IMR-90 (cell line): Measurements from ENCODE around the gene CTNNA2. TPM values are rescaled to one million over a fixed set of nuclear protein-coding genes. Genes with fewer than 3 reads are reported as not detected.

Experiments used
- ATAC-seq: fragments of 200-7000 bp; cut with Tn5 transposase; 2 replicates; pipeline ENCODE4 v1.9.1; 2020; ENCODE audit warnings: low read depth, mild to moderate bottlenecking, moderate library complexity
- BruUV-seq: library from RNA; stranded (reverse); fragments of 400-500 nt; replicated peaks from 2 replicates; lab custom pipeline; 2021; lab: Mats Ljungman, UMichigan
- CTCF ChIA-PET: fragments of 300-600 bp; formaldehyde crosslinking; extraction: SDS; loops from one replicate; lab custom pipeline; 2021; ENCODE audit warnings: antibody characterized with exemption; lab: Yijun Ruan, JAX
- POLR2A ChIA-PET: fragments of 300-600 bp; sonication (Branson Sonifier 250); formaldehyde crosslinking; loops from one replicate; lab custom pipeline; 2022; ENCODE audit warnings: antibody characterized with exemption; ENCODE audit not compliant: unreplicated experiment; lab: Charles Lee
- DNase-seq: peaks from one replicate; pipeline ENCODE4 v3.0.0; 2013
- H2AFZ ChIP-seq: replicated peaks from 2 replicates; pipeline ENCODE3; 2013; ENCODE audit warnings: low read length, mild to moderate bottlenecking; ENCODE audit not compliant: poor library complexity
- H2AK5ac ChIP-seq: 2 replicates; pipeline ENCODE4 v1.6.1; 2013; ENCODE audit warnings: low read depth, low read length, inconsistent platforms
- H2AK9ac ChIP-seq: replicated peaks from 2 replicates; pipeline ENCODE3; 2013; ENCODE audit warnings: mild to moderate bottlenecking, low read depth, low read length, moderate library complexity; ENCODE audit not compliant: poor library complexity
- H2BK120ac ChIP-seq: 2 replicates; pipeline ENCODE4 v1.6.1; 2013; ENCODE audit warnings: low read depth, low read length, inconsistent platforms
- H2BK15ac ChIP-seq: 3 replicates; pipeline ENCODE4 v1.6.1; 2013; ENCODE audit warnings: low read depth, low read length, inconsistent platforms
- H2BK20ac ChIP-seq: 2 replicates; pipeline ENCODE4 v1.6.1; 2013; ENCODE audit warnings: low read depth, mild to moderate bottlenecking, inconsistent platforms, low read length, moderate library complexity
- H2BK5ac ChIP-seq: 2 replicates; pipeline ENCODE4 v1.6.1; 2013; ENCODE audit warnings: mild to moderate bottlenecking, low read depth, low read length, inconsistent platforms; ENCODE audit not compliant: poor library complexity, severe bottlenecking
- H3K14ac ChIP-seq: replicated peaks from 2 replicates; pipeline ENCODE4 v1.6.1; 2013; ENCODE audit warnings: low read depth, low read length, inconsistent platforms
- H3K18ac ChIP-seq: 2 replicates; pipeline ENCODE4 v1.6.1; 2013; ENCODE audit warnings: low read depth, low read length, control low read depth
- H3K23ac ChIP-seq: 2 replicates; pipeline ENCODE4 v1.6.1; 2013; ENCODE audit warnings: low read depth, low read length, inconsistent platforms
- H3K27ac ChIP-seq: 2 replicates; pipeline ENCODE4 v1.5.1; 2013; ENCODE audit warnings: mild to moderate bottlenecking, control low read depth, low read length; ENCODE audit not compliant: insufficient read depth
- H3K27me3 ChIP-seq: 2 replicates; pipeline ENCODE4 v1.6.1; 2013; ENCODE audit warnings: low read length; ENCODE audit not compliant: control insufficient read depth, insufficient read depth
- H3K36me3 ChIP-seq: 2 replicates; pipeline ENCODE4 v1.6.1; 2013; ENCODE audit warnings: low read length, mixed read lengths; ENCODE audit not compliant: control insufficient read depth, insufficient read depth
- H3K4ac ChIP-seq: 2 replicates; pipeline ENCODE4 v1.6.1; 2013; ENCODE audit warnings: low read depth, low read length, inconsistent platforms
- H3K4me1 ChIP-seq: 2 replicates; pipeline ENCODE4 v1.6.1; 2013; ENCODE audit warnings: low read length, mixed read lengths; ENCODE audit not compliant: control insufficient read depth, insufficient read depth
- H3K4me2 ChIP-seq: 2 replicates; pipeline ENCODE4 v1.6.1; 2013; ENCODE audit warnings: low read depth, mild to moderate bottlenecking, control low read depth, low read length, moderate library complexity
- H3K4me3 ChIP-seq: 2 replicates; pipeline ENCODE4 v1.5.1; 2013; ENCODE audit warnings: low read depth, mild to moderate bottlenecking, control low read depth, low read length, moderate library complexity; ENCODE audit not compliant: insufficient read depth
- H3K56ac ChIP-seq: 2 replicates; pipeline ENCODE4 v1.6.1; 2013; ENCODE audit warnings: low read length, inconsistent platforms; ENCODE audit not compliant: insufficient read depth; ENCODE audit errors: extremely low read depth
- H3K79me1 ChIP-seq, 2 experiments: 2 replicates each; pipeline ENCODE4 v1.6.1; 2013; ENCODE audit warnings: low read length in 2 of 2, inconsistent platforms in 1 of 2, low read depth in 1 of 2
- H3K9ac ChIP-seq: 2 replicates; pipeline ENCODE4 v1.6.1; 2013; ENCODE audit warnings: low read depth, low read length, control low read depth
- H3K9me1 ChIP-seq: 2 replicates; pipeline ENCODE4 v1.6.1; 2013; ENCODE audit warnings: low read length, inconsistent platforms; ENCODE audit not compliant: insufficient read depth
- H3K9me3 ChIP-seq: 2 replicates; pipeline ENCODE4 v1.6.1; 2013; ENCODE audit warnings: low read length; ENCODE audit not compliant: control insufficient read depth, insufficient read depth
- H4K20me1 ChIP-seq: 2 replicates; pipeline ENCODE4 v1.6.1; 2013; ENCODE audit warnings: low read length, inconsistent platforms; ENCODE audit not compliant: insufficient read depth
- H4K5ac ChIP-seq: 2 replicates; pipeline ENCODE4 v1.6.1; 2013; ENCODE audit warnings: mild to moderate bottlenecking, low read depth, low read length, control low read depth
- H4K8ac ChIP-seq, 2 experiments: 2 replicates each; pipeline ENCODE4 v1.6.1; 2013; ENCODE audit warnings: low read depth in 2 of 2, low read length in 2 of 2, control low read depth in 1 of 2, inconsistent platforms in 1 of 2
- H4K91ac ChIP-seq: 2 replicates; pipeline ENCODE4 v1.6.1; 2013; ENCODE audit warnings: low read depth, low read length, inconsistent platforms; ENCODE audit not compliant: insufficient read depth
- BHLHE40 ChIP-seq: fragments of 150-350 bp; IDR thresholded peaks from 2 replicates; pipeline ENCODE4 v1.6.1; 2016; ENCODE audit warnings: mild to moderate bottlenecking, low read depth, low read length
- CEBPB ChIP-seq: IDR thresholded peaks from 2 replicates; pipeline ENCODE4 v1.6.1; 2012; ENCODE audit warnings: low read depth, low read length, improper control_type of control experiment
- CHD1 ChIP-seq: IDR thresholded peaks from 2 replicates; pipeline ENCODE4 v1.6.1; 2012; ENCODE audit warnings: low read depth, low read length, improper control_type of control experiment
- CTCF ChIP-seq: conservative IDR thresholded peaks from 2 replicates; pipeline ENCODE4 v1.5.1; 2012; ENCODE audit warnings: mild to moderate bottlenecking, low read depth, low read length, improper control_type of control experiment
- ELK1 ChIP-seq: fragments of 150-350 bp; IDR thresholded peaks from 2 replicates; pipeline ENCODE4 v1.6.1; 2016; ENCODE audit warnings: low read depth, mild to moderate bottlenecking, low read length, moderate library complexity, borderline replicate concordance
- FOS ChIP-seq: fragments of 150-350 bp; IDR thresholded peaks from 2 replicates; pipeline ENCODE4 v1.6.1; 2016; ENCODE audit warnings: low read depth, low read length
- MAFK ChIP-seq: IDR thresholded peaks from 2 replicates; pipeline ENCODE4 v1.6.1; 2012; ENCODE audit warnings: low read depth, low read length, improper control_type of control experiment
- MAZ ChIP-seq: IDR thresholded peaks from 2 replicates; pipeline ENCODE4 v1.6.1; 2012; ENCODE audit warnings: low read depth, mild to moderate bottlenecking, low read length, improper control_type of control experiment, moderate library complexity, borderline replicate concordance
- MXI1 ChIP-seq: IDR thresholded peaks from 2 replicates; pipeline ENCODE4 v1.6.1; 2012; ENCODE audit warnings: low read depth, mild to moderate bottlenecking, low read length, moderate library complexity, borderline replicate concordance
- NFE2L2 ChIP-seq: fragments of 150-350 bp; IDR thresholded peaks from 2 replicates; pipeline ENCODE4 v1.6.1; 2016; ENCODE audit warnings: low read depth, mild to moderate bottlenecking, low read length
- POLR2A ChIP-seq: IDR thresholded peaks from 2 replicates; pipeline ENCODE4 v1.6.1; 2012; ENCODE audit warnings: mild to moderate bottlenecking, low read depth, low read length
- RAD21 ChIP-seq: IDR thresholded peaks from 2 replicates; pipeline ENCODE4 v1.6.1; 2012; ENCODE audit warnings: low read length, improper control_type of control experiment
- RCOR1 ChIP-seq: IDR thresholded peaks from 2 replicates; pipeline ENCODE4 v1.6.1; 2012; ENCODE audit warnings: mild to moderate bottlenecking, low read length, improper control_type of control experiment; ENCODE audit not compliant: insufficient replicate concordance
- SMC3 ChIP-seq: fragments of 150-350 bp; IDR thresholded peaks from 2 replicates; pipeline ENCODE4 v1.6.1; 2016; ENCODE audit warnings: low read depth, mild to moderate bottlenecking, antibody characterized with exemption, low read length, moderate library complexity
- USF2 ChIP-seq: fragments of 150-350 bp; IDR thresholded peaks from 2 replicates; pipeline ENCODE4 v1.6.1; 2017; ENCODE audit warnings: mild to moderate bottlenecking, antibody characterized with exemption, low read length, low read depth
- WGBS, 2 experiments: methylation state at CpG; one replicate each; pipeline versions ENCODE4 v1.1.5 to v1.1.7; 2013; ENCODE audit warnings: missing lambda C conversion rate in 2 of 2; ENCODE audit not compliant: insufficient read length in 1 of 2; ENCODE audit errors: extremely low coverage in 2 of 2; 5-methylcytosine and 5-hydroxymethylcytosine counted together
- dilution Hi-C: fragments of 300-500 bp; cut with HindIII; formaldehyde crosslinking; loops from one replicate; pipeline ENCODE4 v1.14.3; 2018; ENCODE audit warnings: low sequenced_read_pairs; ENCODE audit not compliant: unreplicated experiment
- in situ Hi-C: fragments of 300-500 bp; cut with MboI; formaldehyde crosslinking; loops from 3 replicates; pipeline ENCODE4 v1.14.3; 2019; ENCODE audit warnings: low sequenced_read_pairs, inconsistent platforms, mixed read lengths
- intact Hi-C: fragments of 100-400 bp; cut with micrococcal nuclease; formaldehyde crosslinking; loops from 2 replicates; pipeline ENCODE4 v1.10.0; 2022
- polyA plus RNA-seq, 3 experiments: library from polyadenylated mRNA; depleted of rRNA; stranded (reverse); fragments of >200 nt; gene quantifications; 2 replicates each; pipeline ENCODE4 v1.2.3, GENCODE V29; 2012; ENCODE audit warnings: low replicate concordance in 1 of 3
- total RNA-seq: library from RNA; depleted of rRNA; stranded (reverse); fragments of >200 nt; gene quantifications from 2 replicates; pipeline ENCODE4 v1.2.3, GENCODE V29; 2012

Gene CTNNA2
- total and polyA plus RNA-seq, 2 of the 4 experiments (the other 2 are of a cell fraction), result not detected

GRCh38 chr2:80548469-80548868 is 1035.6 kb downstream of the CTNNA2 start:
- Histone ChIP-seq H2BK120ac (no peak overlapping the region), H3K9ac (no peak overlapping the region), H2AK5ac (no peak overlapping the region), H2BK15ac (no peak overlapping the region), H2AFZ (no peak overlapping the region), H3K4ac (no peak overlapping the region), H3K4me3 (no peak overlapping the region), H3K18ac (no peak overlapping the region), H3K36me3 (no peaks in the 10 kb centered on the region), H3K9me3 (no peaks in the 10 kb centered on the region), H2BK5ac (no peak overlapping the region), H4K8ac (no peak overlapping the region), H3K27ac (no peak overlapping the region), H4K91ac (no peak overlapping the region), H4K20me1 (no peaks in the 10 kb centered on the region), H3K4me2 (no peak overlapping the region), H3K9me1 (no peaks in the 10 kb centered on the region), H3K27me3 (no peaks in the 10 kb centered on the region), H3K14ac (no peak overlapping the region), H3K79me1 (no peaks in the 10 kb centered on the region), H3K23ac (no peak overlapping the region), H4K5ac (no peak overlapping the region), H2AK9ac (no peak overlapping the region), H3K4me1 (no peaks in the 10 kb centered on the region), H3K56ac (no peak overlapping the region), H2BK20ac (no peak overlapping the region)
- no TSS peak for BruUV-seq
- 39% methylated on average over 2 of the region's 5 CpGs; no CpG with 5 or more reads in 1 of the 2 experiments for WGBS, 2 experiments
- intact Hi-C loops, result no loop called here
- dilution Hi-C loops, result no loop called here
- no peak for TF ChIP-seq CEBPB
- TF ChIP-seq CHD1, result no peak
- no peak for TF ChIP-seq FOS
- no peak for TF ChIP-seq MAZ
- no peak for TF ChIP-seq ELK1
- TF ChIP-seq POLR2A, result no peak
- TF ChIP-seq USF2, result no peak
- no peak for TF ChIP-seq RAD21
- no peak for TF ChIP-seq NFE2L2
- TF ChIP-seq MAFK, result no peak
- TF ChIP-seq CTCF, result no peak
- TF ChIP-seq MXI1, result no peak
- TF ChIP-seq SMC3, result no peak
- TF ChIP-seq RCOR1, result no peak
- no peak for TF ChIP-seq BHLHE40
- in situ Hi-C loops, result no loop called here
- POLR2A ChIA-PET, result no interaction called here
- CTCF ChIA-PET, result no interaction called here
- ATAC-seq, result no peak
- DNase-seq, result no peak
